HepG2 (cell line): ENCODE results near the gene ANTXR1. TPM values are rescaled to one million over a fixed set of nuclear protein-coding genes. Genes with fewer than 3 reads are reported as not detected.
A peak's percentile ranks its signal among the peaks of the same experiment; 100 is the strongest.

Source experiments
- CCDC6 ChIP-seq: sonication (generic); formaldehyde crosslinking; IDR thresholded peaks from 2 replicates; pipeline ENCODE4 v1.8.1; 2022; ENCODE audit warnings: mild to moderate bottlenecking, missing genetic modification reagents, moderate library complexity
- CENPX ChIP-seq: sonication (generic); formaldehyde crosslinking; IDR thresholded peaks from 2 replicates; pipeline ENCODE4 v1.9.0; 2021; ENCODE audit warnings: mild to moderate bottlenecking, missing genetic modification reagents, moderate library complexity
- FOXK2 ChIP-seq: fragments of 450-650 bp; IDR thresholded peaks from 2 replicates; pipeline ENCODE4 v1.6.1; 2016
- HDAC2 ChIP-seq: sonication (generic); formaldehyde crosslinking; IDR thresholded peaks from 2 replicates; pipeline ENCODE4 v1.4.0; 2020; ENCODE audit warnings: missing genetic modification reagents
- HOXA5 ChIP-seq: sonication (generic); formaldehyde crosslinking; IDR thresholded peaks from 2 replicates; pipeline ENCODE4 v1.4.0; 2020; ENCODE audit warnings: missing genetic modification reagents
- MBNL3 ChIP-seq: fragments of 250-450 bp; sonication (Bioruptor Pico); conservative IDR thresholded peaks from 2 replicates; pipeline ENCODE4 v1.8.0; 2022; ENCODE audit warnings: mild to moderate bottlenecking, inconsistent platforms
- NCOA2 ChIP-seq: sonication (generic); formaldehyde crosslinking; IDR thresholded peaks from 2 replicates; pipeline ENCODE4 v1.8.0; 2022; ENCODE audit warnings: inconsistent platforms
- NR2C2 ChIP-seq: sonication (generic); formaldehyde crosslinking; IDR thresholded peaks from 2 replicates; pipeline ENCODE4 v1.4.0; 2020; ENCODE audit warnings: missing genetic modification reagents, mild to moderate bottlenecking, moderate library complexity, borderline replicate concordance
- PCBP2 ChIP-seq: fragments of 200-400 bp; formaldehyde crosslinking; optimal IDR thresholded peaks from 2 replicates; pipeline ENCODE3; 2018; ENCODE audit warnings: low read length, low read depth; ENCODE audit not compliant: poor library complexity, severe bottlenecking
- SMYD3 ChIP-seq: sonication (generic); formaldehyde crosslinking; IDR thresholded peaks from 2 replicates; pipeline ENCODE4 v1.8.1; 2023; ENCODE audit warnings: mild to moderate bottlenecking, missing genetic modification reagents
- SOX6 ChIP-seq, 2 experiments: fragments of 450-650 bp in 1 of 2; sonication (generic) in 1 of 2; formaldehyde crosslinking in 1 of 2; IDR thresholded peaks; 2 replicates each; pipeline versions ENCODE4 v1.4.0 to v1.6.1; 2017 to 2020; ENCODE audit warnings: antibody characterized with exemption in 1 of 2, mild to moderate bottlenecking in 1 of 2, missing genetic modification reagents in 1 of 2
- WIZ ChIP-seq: sonication (generic); formaldehyde crosslinking; IDR thresholded peaks from 2 replicates; pipeline ENCODE4 v1.5.1; 2020; ENCODE audit warnings: mild to moderate bottlenecking, missing genetic modification reagents
- ZBTB1 ChIP-seq: sonication (generic); formaldehyde crosslinking; IDR thresholded peaks from 2 replicates; pipeline ENCODE4 v1.4.0; 2020; ENCODE audit warnings: missing genetic modification reagents, borderline replicate concordance
- ZFAT ChIP-seq: sonication (generic); formaldehyde crosslinking; conservative IDR thresholded peaks from 2 replicates; pipeline ENCODE4 v1.8.1; 2023; ENCODE audit warnings: missing genetic modification reagents, inconsistent platforms
- ZKSCAN5 ChIP-seq: sonication (generic); formaldehyde crosslinking; IDR thresholded peaks from 2 replicates; pipeline ENCODE4 v1.5.1; 2020; ENCODE audit warnings: mild to moderate bottlenecking, missing genetic modification reagents
- ZNF34 ChIP-seq: sonication (generic); formaldehyde crosslinking; IDR thresholded peaks from 2 replicates; pipeline ENCODE4 v1.4.0; 2020; ENCODE audit warnings: mild to moderate bottlenecking, missing genetic modification reagents, borderline replicate concordance
- polyA plus RNA-seq, 8 experiments: library from polyadenylated mRNA; depleted of rRNA in 3 of 8; stranded (reverse) in 7 of 8; unstranded in 1 of 8; fragments of >200 nt; fragmentation: Illumina TruSeq in 4 of 8; extraction: Trizol in 4 of 8; gene quantifications; 2 replicates each; pipeline versions ENCODE4 v1.2.1 to v1.2.3, GENCODE V29; 2011 to 2016; ENCODE audit warnings: low read depth in 4 of 8, missing spikeins in 1 of 8, mixed read lengths in 1 of 8; ENCODE audit not compliant: insufficient read depth in 1 of 8
- total RNA-seq, 5 experiments: library from RNA; depleted of rRNA; stranded (reverse); fragments of >200 nt; fragmentation: Illumina TruSeq; extraction: Trizol; gene quantifications; 2 replicates each; pipeline ENCODE4 v1.2.3, GENCODE V29; 2016; ENCODE audit warnings: low read depth in 1 of 5
- TF ChIP-seq, protein P1 (sequence below): sonication (generic); formaldehyde crosslinking; IDR thresholded peaks from 2 replicates; pipeline ENCODE4 v1.4.0; 2020; ENCODE audit warnings: missing genetic modification reagents
- TF ChIP-seq, protein P2 (sequence below): sonication (generic); formaldehyde crosslinking; IDR thresholded peaks from 2 replicates; pipeline ENCODE4 v1.5.0; 2020; ENCODE audit warnings: missing genetic modification reagents
- TF ChIP-seq, protein P3 (sequence below): sonication (generic); formaldehyde crosslinking; IDR thresholded peaks from 2 replicates; pipeline ENCODE4 v1.5.0; 2020; ENCODE audit warnings: mild to moderate bottlenecking, missing genetic modification reagents
- TF ChIP-seq, protein P4 (sequence below): sonication (generic); formaldehyde crosslinking; IDR thresholded peaks from 2 replicates; pipeline ENCODE4 v1.5.1; 2020; ENCODE audit warnings: mild to moderate bottlenecking, moderate library complexity, missing genetic modification reagents
- TF ChIP-seq, protein P5 (sequence below): fragments of 450-650 bp; IDR thresholded peaks from 2 replicates; pipeline ENCODE4 v1.6.1; 2016

ANTXR1 gene
- total and polyA plus RNA-seq, 2 of the 13 experiments (the other 11 are each of a cell fraction or from before 2014, with no cell fraction given): 4.5 to 12.7 TPM

DNA sequence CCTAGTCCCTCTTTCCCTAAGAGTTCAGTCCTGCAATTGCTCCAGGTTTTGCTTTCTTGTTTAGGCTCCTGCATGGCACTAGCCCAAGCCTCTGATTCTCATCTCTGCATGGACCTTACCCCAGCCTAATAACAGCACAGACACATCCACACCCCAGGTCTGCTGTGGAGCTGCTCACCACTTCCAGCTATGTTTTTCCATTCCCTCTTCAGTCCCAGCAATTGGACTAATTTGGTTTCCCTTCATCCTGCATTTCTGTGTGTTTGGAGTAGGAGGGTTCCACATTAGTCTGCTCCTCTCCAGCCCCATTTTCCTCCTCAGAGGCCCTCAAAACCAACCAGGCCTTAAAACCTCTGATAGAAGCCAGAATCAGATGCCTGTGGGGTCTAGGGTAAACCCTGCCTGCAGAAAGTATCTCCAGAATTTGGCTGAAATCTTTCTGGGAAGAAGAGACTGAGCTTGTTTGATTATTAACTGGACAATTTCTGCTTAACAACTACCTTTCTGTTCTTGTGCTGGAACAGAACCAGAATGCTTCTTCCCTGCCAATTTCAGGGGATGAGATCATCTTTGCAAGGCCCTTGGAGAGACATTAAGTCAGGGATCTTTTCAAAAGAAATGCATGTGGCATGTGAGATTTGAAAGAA, 278.1 kb downstream of the ANTXR1 start (continued):
- TF ChIP-seq, protein P1, sequence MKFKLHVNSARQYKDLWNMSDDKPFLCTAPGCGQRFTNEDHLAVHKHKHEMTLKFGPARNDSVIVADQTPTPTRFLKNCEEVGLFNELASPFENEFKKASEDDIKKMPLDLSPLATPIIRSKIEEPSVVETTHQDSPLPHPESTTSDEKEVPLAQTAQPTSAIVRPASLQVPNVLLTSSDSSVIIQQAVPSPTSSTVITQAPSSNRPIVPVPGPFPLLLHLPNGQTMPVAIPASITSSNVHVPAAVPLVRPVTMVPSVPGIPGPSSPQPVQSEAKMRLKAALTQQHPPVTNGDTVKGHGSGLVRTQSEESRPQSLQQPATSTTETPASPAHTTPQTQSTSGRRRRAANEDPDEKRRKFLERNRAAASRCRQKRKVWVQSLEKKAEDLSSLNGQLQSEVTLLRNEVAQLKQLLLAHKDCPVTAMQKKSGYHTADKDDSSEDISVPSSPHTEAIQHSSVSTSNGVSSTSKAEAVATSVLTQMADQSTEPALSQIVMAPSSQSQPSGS (CRISPR knock-in tag): peak; percentile 37; the same call in 1 of the 2 replicates
- no peak for TF ChIP-seq FOXK2
- TF ChIP-seq, protein P2, sequence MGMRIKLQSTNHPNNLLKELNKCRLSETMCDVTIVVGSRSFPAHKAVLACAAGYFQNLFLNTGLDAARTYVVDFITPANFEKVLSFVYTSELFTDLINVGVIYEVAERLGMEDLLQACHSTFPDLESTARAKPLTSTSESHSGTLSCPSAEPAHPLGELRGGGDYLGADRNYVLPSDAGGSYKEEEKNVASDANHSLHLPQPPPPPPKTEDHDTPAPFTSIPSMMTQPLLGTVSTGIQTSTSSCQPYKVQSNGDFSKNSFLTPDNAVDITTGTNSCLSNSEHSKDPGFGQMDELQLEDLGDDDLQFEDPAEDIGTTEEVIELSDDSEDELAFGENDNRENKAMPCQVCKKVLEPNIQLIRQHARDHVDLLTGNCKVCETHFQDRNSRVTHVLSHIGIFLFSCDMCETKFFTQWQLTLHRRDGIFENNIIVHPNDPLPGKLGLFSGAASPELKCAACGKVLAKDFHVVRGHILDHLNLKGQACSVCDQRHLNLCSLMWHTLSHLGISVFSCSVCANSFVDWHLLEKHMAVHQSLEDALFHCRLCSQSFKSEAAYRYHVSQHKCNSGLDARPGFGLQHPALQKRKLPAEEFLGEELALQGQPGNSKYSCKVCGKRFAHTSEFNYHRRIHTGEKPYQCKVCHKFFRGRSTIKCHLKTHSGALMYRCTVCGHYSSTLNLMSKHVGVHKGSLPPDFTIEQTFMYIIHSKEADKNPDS: no peak
- 0 out of 2 replicates have a peak, but pooled peaks have one; percentile 28 for TF ChIP-seq CCDC6 (CRISPR knock-in tag)
- no peak for TF ChIP-seq SMYD3 (CRISPR knock-in tag)
- no peak for TF ChIP-seq SOX6 (IDR thresholded peaks at IDR 0.05)
- peak; percentile 30; the same call in 1 of the 2 replicates for TF ChIP-seq SOX6 (CRISPR knock-in tag; IDR thresholded peaks at IDR 0.05)
- TF ChIP-seq CENPX: no peak
- TF ChIP-seq WIZ (CRISPR knock-in tag): no peak
- no peak for TF ChIP-seq NR2C2 (CRISPR knock-in tag)
- TF ChIP-seq, protein P3, sequence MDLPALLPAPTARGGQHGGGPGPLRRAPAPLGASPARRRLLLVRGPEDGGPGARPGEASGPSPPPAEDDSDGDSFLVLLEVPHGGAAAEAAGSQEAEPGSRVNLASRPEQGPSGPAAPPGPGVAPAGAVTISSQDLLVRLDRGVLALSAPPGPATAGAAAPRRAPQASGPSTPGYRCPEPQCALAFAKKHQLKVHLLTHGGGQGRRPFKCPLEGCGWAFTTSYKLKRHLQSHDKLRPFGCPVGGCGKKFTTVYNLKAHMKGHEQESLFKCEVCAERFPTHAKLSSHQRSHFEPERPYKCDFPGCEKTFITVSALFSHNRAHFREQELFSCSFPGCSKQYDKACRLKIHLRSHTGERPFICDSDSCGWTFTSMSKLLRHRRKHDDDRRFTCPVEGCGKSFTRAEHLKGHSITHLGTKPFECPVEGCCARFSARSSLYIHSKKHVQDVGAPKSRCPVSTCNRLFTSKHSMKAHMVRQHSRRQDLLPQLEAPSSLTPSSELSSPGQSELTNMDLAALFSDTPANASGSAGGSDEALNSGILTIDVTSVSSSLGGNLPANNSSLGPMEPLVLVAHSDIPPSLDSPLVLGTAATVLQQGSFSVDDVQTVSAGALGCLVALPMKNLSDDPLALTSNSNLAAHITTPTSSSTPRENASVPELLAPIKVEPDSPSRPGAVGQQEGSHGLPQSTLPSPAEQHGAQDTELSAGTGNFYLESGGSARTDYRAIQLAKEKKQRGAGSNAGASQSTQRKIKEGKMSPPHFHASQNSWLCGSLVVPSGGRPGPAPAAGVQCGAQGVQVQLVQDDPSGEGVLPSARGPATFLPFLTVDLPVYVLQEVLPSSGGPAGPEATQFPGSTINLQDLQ: 0 out of 2 replicates have a peak, but pooled peaks have one; percentile 3
- TF ChIP-seq, protein P4, sequence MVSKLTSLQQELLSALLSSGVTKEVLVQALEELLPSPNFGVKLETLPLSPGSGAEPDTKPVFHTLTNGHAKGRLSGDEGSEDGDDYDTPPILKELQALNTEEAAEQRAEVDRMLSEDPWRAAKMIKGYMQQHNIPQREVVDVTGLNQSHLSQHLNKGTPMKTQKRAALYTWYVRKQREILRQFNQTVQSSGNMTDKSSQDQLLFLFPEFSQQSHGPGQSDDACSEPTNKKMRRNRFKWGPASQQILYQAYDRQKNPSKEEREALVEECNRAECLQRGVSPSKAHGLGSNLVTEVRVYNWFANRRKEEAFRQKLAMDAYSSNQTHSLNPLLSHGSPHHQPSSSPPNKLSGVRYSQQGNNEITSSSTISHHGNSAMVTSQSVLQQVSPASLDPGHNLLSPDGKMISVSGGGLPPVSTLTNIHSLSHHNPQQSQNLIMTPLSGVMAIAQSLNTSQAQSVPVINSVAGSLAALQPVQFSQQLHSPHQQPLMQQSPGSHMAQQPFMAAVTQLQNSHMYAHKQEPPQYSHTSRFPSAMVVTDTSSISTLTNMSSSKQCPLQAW: no peak
- no peak for TF ChIP-seq ZNF34 (CRISPR knock-in tag)
- TF ChIP-seq HOXA5 (CRISPR knock-in tag): no peak
- TF ChIP-seq NCOA2 (CRISPR knock-in tag): no peak
- TF ChIP-seq, protein P5, sequence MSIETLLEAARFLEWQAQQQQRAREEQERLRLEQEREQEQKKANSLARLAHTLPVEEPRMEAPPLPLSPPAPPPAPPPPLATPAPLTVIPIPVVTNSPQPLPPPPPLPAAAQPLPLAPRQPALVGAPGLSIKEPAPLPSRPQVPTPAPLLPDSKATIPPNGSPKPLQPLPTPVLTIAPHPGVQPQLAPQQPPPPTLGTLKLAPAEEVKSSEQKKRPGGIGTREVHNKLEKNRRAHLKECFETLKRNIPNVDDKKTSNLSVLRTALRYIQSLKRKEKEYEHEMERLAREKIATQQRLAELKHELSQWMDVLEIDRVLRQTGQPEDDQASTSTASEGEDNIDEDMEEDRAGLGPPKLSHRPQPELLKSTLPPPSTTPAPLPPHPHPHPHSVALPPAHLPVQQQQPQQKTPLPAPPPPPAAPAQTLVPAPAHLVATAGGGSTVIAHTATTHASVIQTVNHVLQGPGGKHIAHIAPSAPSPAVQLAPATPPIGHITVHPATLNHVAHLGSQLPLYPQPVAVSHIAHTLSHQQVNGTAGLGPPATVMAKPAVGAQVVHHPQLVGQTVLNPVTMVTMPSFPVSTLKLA: no peak
- TF ChIP-seq PCBP2: no peak
- no peak for TF ChIP-seq ZKSCAN5 (CRISPR knock-in tag)
- TF ChIP-seq ZFAT (CRISPR knock-in tag): no peak
- no peak for TF ChIP-seq ZBTB1 (CRISPR knock-in tag)
- TF ChIP-seq MBNL3 (CRISPR knock-in tag): no peak
- 0 out of 2 replicates have a peak, but pooled peaks have one; percentile 14 for TF ChIP-seq HDAC2 (CRISPR knock-in tag)
